ENCODE results near the gene SETMAR. TPM values are rescaled to one million over a fixed set of nuclear protein-coding genes. Genes with fewer than 3 reads are reported as not detected.

Gene SETMAR
- total and polyA plus RNA-seq, 2 experiments from 2014 or later, result 17.3 to 20.6 TPM

- H3K27ac ChIP-seq, result no peak overlapping the region
- peaks cover 31% of the 10 kb centered on the region for H3K4me1 ChIP-seq (ENCODE audit: low read depth)
- no peak overlapping the region for H3K4me3 ChIP-seq
- H3K27me3 ChIP-seq, result no peaks in the 10 kb centered on the region
- TF ChIP-seq CTCF (IDR thresholded peaks at IDR 0.05; ENCODE audit: low read depth, low read length), result no peak
- DNase-seq (ENCODE audit: low read depth in 1 of 2, low spot score in 1 of 2), result peak in 1 of 2 donors; percentile 3
- H3K9me3 ChIP-seq (ENCODE audit: low read depth), result no peaks in the 10 kb centered on the region
- no peaks in the 10 kb centered on the region for H3K36me3 ChIP-seq
These were observed 48.7 kb downstream of the SETMAR start for GRCh38 chr3:4351872-4352271.

GRCh38 chr3:4355401-4356219 lies 52.4 kb downstream of the SETMAR start:
- Histone ChIP-seq H3K4me3 (no peak overlapping the region), H3K27me3 (no peaks in the 10 kb centered on the region), H3K4me1 (ENCODE audit: low read depth) (peaks cover 31% of the 10 kb centered on the region), H3K9me3 (ENCODE audit: low read depth) (no peaks in the 10 kb centered on the region), H3K27ac (peak overlapping the region; percentile 26), H3K36me3 (no peaks in the 10 kb centered on the region)
- peak in 1 of 2 donors; percentile 32 for DNase-seq (ENCODE audit: low read depth in 1 of 2, low spot score in 1 of 2)
- TF ChIP-seq CTCF (IDR thresholded peaks at IDR 0.05; ENCODE audit: low read depth, low read length), result no peak

GRCh38 chr3:4356220-4356540 lies 53.0 kb downstream of the SETMAR start:
- H3K9me3 ChIP-seq (ENCODE audit: low read depth), result no peaks in the 10 kb centered on the region
- H3K4me3 ChIP-seq, result no peak overlapping the region
- H3K27me3 ChIP-seq, result no peaks in the 10 kb centered on the region
- peaks cover 28% of the 10 kb centered on the region for H3K4me1 ChIP-seq (ENCODE audit: low read depth)
- TF ChIP-seq CTCF (IDR thresholded peaks at IDR 0.05; ENCODE audit: low read depth, low read length), result no peak
- H3K27ac ChIP-seq, result no peak overlapping the region
- no peaks in the 10 kb centered on the region for H3K36me3 ChIP-seq
- DNase-seq (ENCODE audit: low read depth in 1 of 2, low spot score in 1 of 2), result no peak

- peak in 1 of 2 donors; percentile 5 for DNase-seq (ENCODE audit: low read depth in 1 of 2, low spot score in 1 of 2)
- Histone ChIP-seq H3K27me3 (no peaks in the 10 kb centered on the region), H3K36me3 (no peaks in the 10 kb centered on the region), H3K9me3 (ENCODE audit: low read depth) (no peaks in the 10 kb centered on the region), H3K4me3 (no peak overlapping the region), H3K4me1 (ENCODE audit: low read depth) (peaks cover 22% of the 10 kb centered on the region), H3K27ac (no peak overlapping the region)
- no peak for TF ChIP-seq CTCF (IDR thresholded peaks at IDR 0.05; ENCODE audit: low read depth, low read length)
These were observed 53.6 kb downstream of the SETMAR start for GRCh38 chr3:4356546-4357410.

- TF ChIP-seq CTCF (IDR thresholded peaks at IDR 0.05; ENCODE audit: low read depth, low read length), result no peak
- H3K9me3 ChIP-seq (ENCODE audit: low read depth), result no peaks in the 10 kb centered on the region
- no peak overlapping the region for H3K27ac ChIP-seq
- H3K4me3 ChIP-seq, result no peak overlapping the region
- no peak for DNase-seq (ENCODE audit: low read depth in 1 of 2, low spot score in 1 of 2)
- peaks cover 21% of the 10 kb centered on the region for H3K4me1 ChIP-seq (ENCODE audit: low read depth)
- H3K36me3 ChIP-seq, result no peaks in the 10 kb centered on the region
- no peaks in the 10 kb centered on the region for H3K27me3 ChIP-seq
These were observed 55.1 kb downstream of the SETMAR start for GRCh38 chr3:4358273-4358672.

Data from cardiac muscle cell (in vitro differentiated cells and primary cell).